ENCODE results near the gene PRDM10.

- TF ChIP-seq CTCF (conservative IDR thresholded peaks at IDR 0.05; ENCODE audit: low read depth, low read length), result no peak
- no peak for TF ChIP-seq EZH2 (IDR thresholded peaks at IDR 0.05; ENCODE audit: borderline replicate concordance, low read depth, low read length, poor library complexity, severe bottlenecking)
Observed at GRCh38 chr11:129854232-129854805, 148.3 kb downstream of the PRDM10 start.

Measured in A673 (cell line).